Eye (tissue), 1 donor: Measurements from ENCODE around the gene WDR41.
"Not testable (repeated sequence)": the region's sequence is repeated elsewhere in the genome, so short reads cannot be mapped to it uniquely, and the experiment has no call there.

Experiments
- DNase-seq: peaks from one replicate; pipeline ENCODE4 v3.0.0-alpha.2; 2015

Gene WDR41

GRCh38 chr5:77491783-77492652 is at the start of gene WDR41:
Gene WDR41, minus strand, starts transcription at chr5:77492316. Its CDS starts 96 bp downstream, at chr5:77492220.
- peak; percentile 97 for DNase-seq

DNA sequence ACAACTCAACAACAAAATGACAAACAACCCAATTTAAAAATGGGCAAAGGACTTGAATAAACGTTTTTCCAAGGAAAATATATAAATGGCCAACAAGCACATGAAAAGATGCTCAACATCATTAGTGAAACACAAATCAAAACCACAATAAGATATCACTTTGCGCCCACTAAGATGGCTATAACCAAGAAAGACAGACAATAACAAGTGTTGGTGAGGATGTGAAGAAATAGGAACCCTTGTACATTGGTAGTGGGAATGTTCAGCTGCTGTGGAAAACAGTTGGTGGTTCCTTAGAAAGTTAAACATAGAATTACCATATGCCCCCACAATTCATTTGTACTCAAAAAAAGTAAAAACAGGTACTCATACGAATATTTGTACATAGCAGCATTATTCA is 39.2 kb upstream of the WDR41 start:
- no peak for DNase-seq

DNA sequence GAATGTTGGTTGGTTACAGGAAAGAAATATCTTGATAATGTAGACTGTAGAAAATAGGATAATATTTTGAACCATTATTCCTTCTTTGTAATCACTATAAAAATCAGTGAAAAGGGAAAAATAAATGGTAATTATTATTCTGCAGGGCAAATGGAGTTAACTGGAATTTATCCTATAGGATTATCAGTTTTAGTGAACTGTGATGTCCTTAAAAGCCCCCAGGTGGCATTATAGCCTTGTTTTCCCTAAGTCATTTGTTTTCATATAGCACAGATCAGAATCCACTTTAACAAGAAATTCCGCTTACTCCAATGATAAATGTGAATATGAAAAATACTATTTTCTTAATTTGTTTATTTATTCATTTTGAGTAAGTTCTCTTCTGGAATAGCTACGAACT is 26.2 kb upstream of the WDR41 start:
- peak; percentile 15 for DNase-seq

- no peak for DNase-seq
Observed at GRCh38 chr5:77514457-77514856, 22.3 kb upstream of the WDR41 start.

DNA sequence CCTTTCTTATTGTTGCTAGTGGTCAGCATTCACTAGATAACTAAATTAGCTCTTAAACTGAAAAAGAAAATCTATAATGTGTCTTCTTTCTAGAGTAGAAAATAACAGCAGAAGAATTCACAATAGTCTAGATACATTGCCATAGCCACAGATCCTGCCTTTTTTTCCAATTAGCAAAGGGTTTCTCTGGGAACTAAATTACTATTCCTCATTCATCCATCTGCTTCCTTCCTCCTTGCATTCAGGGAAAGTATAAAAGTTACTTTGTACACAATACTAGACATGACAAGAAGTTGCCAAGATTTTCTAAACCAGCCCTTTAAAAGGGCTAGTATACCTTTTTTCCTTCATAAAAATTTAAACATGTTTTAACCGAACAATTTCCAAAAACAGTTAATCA is 21.2 kb upstream of the WDR41 start:
- no peak for DNase-seq

DNA sequence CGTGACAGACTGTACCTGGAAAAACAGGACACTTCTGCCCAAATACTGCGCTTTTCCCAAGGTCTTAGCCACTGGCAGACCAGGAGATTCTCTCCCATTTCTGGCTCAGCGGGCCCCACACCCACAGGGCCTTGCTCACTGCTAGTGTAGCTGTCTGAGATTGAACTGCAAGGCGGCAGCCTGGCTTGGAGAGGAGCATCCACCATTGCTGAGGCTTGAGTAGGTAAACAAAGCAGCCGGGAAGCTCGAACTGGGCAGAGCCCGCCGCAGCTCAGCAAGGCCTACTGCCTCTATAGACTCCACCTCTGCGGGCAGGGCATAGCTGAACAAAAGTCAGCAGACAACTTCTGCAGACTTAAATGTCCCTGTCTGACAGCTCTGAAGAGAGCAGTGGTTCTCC is 9.0 kb upstream of the WDR41 start:
- not testable (repeated sequence) for DNase-seq

DNA sequence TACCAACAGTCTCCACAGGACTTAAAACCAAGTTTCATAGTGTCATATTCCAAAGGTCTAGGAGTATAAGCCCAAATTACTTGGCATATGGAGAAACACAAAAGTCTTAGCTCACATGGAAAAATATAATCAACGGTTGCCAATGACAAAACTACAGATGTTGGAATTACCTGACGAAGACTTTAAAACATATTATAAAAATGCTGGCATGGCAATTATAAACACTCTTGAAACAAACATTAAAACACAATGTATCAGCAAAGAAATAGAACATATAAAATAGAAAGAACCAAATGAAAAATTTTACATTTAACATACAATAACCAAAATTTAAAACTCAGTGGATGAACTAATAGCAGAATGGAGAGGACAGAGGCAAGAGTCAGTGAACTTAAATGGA is 7.9 kb upstream of the WDR41 start:
- no peak for DNase-seq

- no peak for DNase-seq
Observed at GRCh38 chr5:77499441-77499840, 7.3 kb upstream of the WDR41 start.

DNA sequence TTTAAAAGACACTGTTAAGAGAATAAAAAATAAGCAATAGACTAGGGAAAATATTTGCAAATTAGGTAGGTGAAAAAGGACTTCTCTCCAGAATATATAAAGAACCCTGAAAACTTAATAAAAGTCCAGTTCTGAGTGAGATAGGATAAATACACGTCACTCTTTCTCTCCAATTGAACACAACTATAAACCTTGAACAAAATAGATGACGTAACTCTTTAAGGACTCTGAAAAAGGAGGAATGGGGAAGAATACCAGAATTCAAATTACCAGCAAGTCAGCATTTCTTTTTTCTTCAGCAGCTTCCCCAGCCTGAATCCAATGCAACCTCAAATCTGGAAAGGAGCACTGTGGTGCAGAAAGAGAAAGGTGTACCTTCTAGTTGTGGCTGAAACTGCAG is 6.8 kb upstream of the WDR41 start:
- no peak for DNase-seq

GRCh38 chr5:77494935-77495334 is 2.8 kb upstream of the WDR41 start:
- DNase-seq = no peak

GRCh38 chr5:77492653-77493000 is 511 bp upstream of the WDR41 start:
- no peak for DNase-seq

DNA sequence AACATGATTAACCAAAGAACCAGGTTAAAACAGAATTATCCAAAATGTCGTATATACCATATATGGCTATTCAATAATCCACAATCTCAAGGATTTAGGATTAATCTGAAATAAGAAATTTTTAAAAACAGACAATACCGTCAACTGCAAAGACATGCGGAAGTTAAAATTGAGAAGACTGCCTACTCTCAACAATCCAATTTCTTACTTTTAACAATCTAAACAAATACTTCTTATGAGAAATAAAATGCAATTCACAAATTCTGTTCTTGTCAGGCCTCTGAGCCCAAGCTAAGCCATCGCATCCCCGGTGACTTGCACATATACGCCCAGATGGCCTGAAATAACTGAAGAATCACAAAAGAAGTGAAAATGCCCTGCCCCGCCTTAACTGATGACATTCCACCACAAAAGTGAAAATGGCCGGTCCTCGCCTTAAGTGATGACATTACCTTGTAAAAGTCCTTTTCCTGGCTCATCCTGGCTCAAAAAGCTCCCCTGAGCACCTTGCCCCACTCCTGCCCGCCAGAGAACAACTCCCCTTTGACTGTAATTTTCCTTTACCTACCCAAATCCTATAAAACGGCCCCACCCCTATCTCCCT is 1.3 kb downstream of the WDR41 start:
- DNase-seq = peak; percentile 39

DNA sequence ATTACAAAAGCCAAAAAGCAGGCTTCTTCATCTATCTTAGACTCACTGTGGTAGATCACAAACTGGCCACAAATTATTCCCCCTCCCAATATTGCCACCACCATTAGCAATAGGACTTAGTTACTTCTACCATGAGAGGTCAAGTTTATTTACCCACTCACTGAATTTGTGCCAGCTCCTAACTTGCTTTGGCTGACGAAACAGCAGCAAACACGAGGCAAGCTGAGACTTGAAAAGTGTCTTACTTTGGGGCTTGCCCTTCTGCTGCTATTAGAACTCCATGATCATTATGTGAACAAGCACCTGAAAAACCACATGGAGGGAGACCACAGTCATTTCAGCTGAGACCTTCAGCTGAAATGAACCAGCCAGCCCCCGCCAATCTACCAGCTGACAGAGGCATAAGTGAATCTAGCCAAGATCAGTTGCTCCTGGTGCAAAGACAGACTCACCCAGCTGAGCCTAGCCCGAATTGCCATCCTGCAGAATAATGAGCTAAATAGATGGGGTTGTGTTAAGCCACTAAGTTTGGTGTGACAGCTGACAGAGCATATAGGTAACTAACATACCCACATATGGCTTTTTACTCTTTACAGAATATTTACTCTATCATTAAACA is 5.7 kb downstream of the WDR41 start:
- DNase-seq = no peak

DNA sequence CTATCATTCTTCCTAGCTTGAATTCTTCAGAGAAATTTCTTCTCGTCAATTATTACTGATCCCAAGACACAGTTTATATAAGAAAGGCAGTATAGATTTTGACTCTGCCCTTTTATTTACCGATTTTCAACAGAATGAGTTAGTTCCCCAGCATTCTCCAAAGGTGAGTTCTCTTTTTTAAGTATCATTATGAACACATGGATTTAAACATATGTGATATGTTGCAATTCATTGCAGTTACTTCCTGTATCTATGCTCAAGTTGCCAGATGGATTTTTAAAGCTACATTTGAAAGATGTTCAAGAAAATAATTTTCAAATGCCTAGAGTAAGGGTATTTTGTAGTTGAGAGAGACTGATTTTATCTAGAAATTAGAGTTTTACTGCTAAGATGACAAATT is 8.4 kb downstream of the WDR41 start:
- no peak for DNase-seq

GRCh38 chr5:77475041-77475440 is 17.1 kb downstream of the WDR41 start:
- DNase-seq = not testable (repeated sequence)

DNA sequence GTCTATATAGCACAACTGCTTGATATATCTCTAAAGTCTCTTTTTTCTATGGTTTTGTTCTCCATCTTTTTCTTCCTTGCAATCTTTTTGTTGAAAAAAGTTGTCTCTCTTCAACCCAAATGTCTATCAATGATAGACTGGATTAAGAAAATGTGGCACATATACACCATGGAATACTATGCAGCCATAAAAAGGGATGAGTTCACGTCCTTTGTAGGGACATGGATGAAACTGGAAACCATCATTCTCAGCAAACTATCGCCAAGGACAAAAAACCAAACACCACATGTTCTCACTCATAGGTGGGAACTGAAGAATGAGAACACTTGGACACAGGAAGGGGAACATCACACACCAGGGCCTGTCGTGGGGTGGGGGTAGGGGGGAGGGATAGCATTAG is 23.2 kb downstream of the WDR41 start:
- not testable (repeated sequence) for DNase-seq

DNA sequence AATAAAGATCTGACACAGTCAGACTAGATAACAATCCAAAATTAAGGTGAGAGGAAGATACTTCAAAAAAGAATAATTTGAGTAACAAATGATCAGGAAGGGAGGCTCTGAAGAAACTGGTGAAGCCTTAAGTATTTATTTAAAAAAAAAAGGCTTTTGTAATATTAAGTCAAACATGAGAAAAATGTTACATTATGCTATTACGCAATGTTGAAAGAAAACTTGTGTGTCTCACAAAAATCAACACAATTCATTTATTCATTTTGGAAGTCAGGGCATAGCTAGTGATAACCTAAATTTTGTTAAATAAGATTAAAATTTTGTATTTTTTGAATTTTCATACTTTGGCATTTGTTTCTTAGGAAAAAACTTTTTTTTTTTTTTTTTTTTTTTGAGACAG is 28.2 kb downstream of the WDR41 start:
- no peak for DNase-seq

- no peak for DNase-seq
Observed at GRCh38 chr5:77461287-77461686, 30.8 kb downstream of the WDR41 start.

DNA sequence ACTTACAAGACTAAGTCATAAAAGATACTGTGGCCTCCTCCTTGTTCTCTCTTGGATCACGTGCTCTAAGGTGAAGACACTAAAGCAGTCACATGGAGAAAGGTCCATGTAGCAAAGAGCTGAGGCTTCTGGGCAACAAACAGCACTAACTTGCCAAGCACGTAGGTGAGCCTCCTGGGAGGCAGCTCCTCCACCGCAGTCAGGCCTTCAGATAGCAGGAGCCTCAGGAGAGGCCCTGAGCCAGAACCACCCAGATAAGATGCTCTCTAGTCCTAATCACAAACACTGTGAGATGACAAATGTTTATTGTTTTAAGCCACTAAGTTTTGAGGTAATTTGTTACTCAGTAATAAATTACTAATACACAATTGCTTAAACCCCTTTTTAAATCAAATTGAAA is 38.0 kb downstream of the WDR41 start:
- DNase-seq = no peak

GRCh38 chr5:77452351-77452750 is 39.8 kb downstream of the WDR41 start:
- DNase-seq = no peak

DNA sequence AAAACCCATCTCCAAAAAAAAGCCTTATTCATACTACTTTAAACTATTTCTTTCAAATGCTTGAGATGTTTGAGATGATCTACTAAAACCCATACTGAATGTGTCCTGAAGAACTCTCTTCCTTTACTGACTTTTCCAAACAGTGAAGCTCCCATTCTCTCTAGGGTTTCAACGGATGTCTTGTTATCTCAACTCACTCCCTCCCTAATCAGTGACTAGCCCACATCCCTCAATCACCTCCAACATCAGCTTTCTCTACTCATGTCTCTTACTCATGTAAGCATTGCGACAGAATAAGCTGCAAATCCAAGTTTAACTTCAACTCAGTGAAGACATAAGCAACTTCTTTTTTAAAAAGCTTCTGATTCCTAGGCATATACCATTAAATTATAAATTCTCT is 42.1 kb downstream of the WDR41 start:
- DNase-seq = no peak

DNA sequence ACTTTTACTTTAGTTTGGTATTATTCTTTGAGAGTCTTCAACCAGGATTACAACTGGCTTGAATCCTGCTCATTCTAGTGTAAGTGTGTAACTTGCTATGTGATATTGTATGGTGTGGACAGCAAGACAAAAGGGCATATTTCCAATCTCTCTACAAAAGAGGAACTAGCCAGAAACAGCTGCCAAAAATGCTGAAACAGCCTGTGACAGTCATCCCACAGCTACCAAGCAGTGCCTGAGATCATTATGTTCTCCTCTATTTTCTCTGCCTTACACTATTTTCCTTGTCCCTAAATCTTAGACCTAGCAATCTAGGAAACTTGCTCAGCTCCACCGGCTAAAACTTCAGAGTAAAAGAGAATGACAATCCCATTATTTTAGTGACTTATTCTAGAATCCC is 42.8 kb downstream of the WDR41 start:
- no peak for DNase-seq

GRCh38 chr5:77448831-77449230 is 43.3 kb downstream of the WDR41 start:
- DNase-seq = no peak

DNA sequence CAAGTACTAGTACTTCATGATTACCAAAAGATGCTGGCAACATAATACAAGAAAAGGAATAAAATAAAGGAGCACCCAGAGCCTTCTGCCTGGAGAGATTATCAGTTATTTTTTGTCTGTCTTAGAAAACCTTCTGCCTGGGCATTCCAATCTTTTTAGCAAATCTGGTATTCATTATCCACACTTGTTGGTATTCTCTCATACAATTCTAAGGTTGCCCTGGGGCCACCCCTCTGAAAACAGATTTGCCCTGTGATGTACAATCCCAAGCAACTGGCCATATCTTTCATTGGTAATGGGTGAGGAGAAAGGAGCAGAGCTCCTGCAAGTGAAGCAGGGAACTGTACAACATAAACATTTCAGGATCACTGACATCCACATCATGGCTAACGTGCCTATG is 47.8 kb downstream of the WDR41 start:
- DNase-seq = no peak
